Endothelial cell of umbilical vein (primary cell): ENCODE data around the gene CHSY1. TPM values are rescaled to one million over a fixed set of nuclear protein-coding genes. Genes with fewer than 3 reads are reported as not detected.
A peak's percentile ranks its signal among the peaks of the same experiment; 100 is the strongest.

Experiments
- BruUV-seq: library from RNA; stranded (reverse); fragments of 400-500 nt; replicated peaks from 2 replicates; lab custom pipeline; 2021; lab: Mats Ljungman, UMichigan
- CTCF ChIA-PET: fragments of 300-600, 350-600 bp; sonication (Branson Sonifier 250); formaldehyde crosslinking; loops from one replicate; lab custom pipeline; 2021; ENCODE audit warnings: antibody characterized with exemption, inconsistent platforms; lab: Charles Lee
- POLR2A ChIA-PET: fragments of 300-600, 350-600 bp; sonication (Branson Sonifier 250); formaldehyde crosslinking; loops from one replicate; lab custom pipeline; 2021; ENCODE audit warnings: antibody characterized with exemption, inconsistent platforms; lab: Charles Lee
- DNase-seq: peaks from one replicate; pipeline ENCODE4 v3.0.0-alpha.2; 2011; ENCODE audit warnings: low read depth, low spot score
- FAIRE-seq: peaks from 2 replicates; lab custom pipeline; 2011; peaks lifted over from hg19 to GRCh38; lab: Jason Lieb, UNC
- H2AFZ ChIP-seq: 2 replicates; pipeline ENCODE4 v1.6.0; 2012; ENCODE audit warnings: low read depth, low read length, control low read depth, inconsistent platforms
- H3K27ac ChIP-seq: 2 replicates; pipeline ENCODE4 v1.5.1; 2011; ENCODE audit warnings: low read depth, mild to moderate bottlenecking, control low read depth, low read length, moderate library complexity; ENCODE audit not compliant: insufficient read depth
- H3K27me3 ChIP-seq, 2 experiments: 2 replicates each; pipeline versions ENCODE4 v1.6.0 to v1.6.1; 2011; ENCODE audit warnings: low read length in 2 of 2, mixed read lengths in 1 of 2; ENCODE audit not compliant: control insufficient read depth in 2 of 2, insufficient read depth in 2 of 2
- H3K36me3 ChIP-seq, 2 experiments: 2 replicates in 1 of 2; 3 replicates in 1 of 2; pipeline ENCODE4 v1.5.1; 2011; ENCODE audit warnings: low read length in 2 of 2, mild to moderate bottlenecking in 1 of 2, moderate library complexity in 1 of 2; ENCODE audit not compliant: control insufficient read depth in 2 of 2, insufficient read depth in 2 of 2; ENCODE audit errors: extremely low read depth in 1 of 2
- H3K4me1 ChIP-seq: 3 replicates; pipeline ENCODE4 v1.5.1; 2011; ENCODE audit warnings: mild to moderate bottlenecking, low read length; ENCODE audit not compliant: control insufficient read depth, insufficient read depth; ENCODE audit errors: extremely low read depth
- H3K4me2 ChIP-seq: 2 replicates; pipeline ENCODE4 v1.6.1; 2011; ENCODE audit warnings: low read length, control low read depth, mixed read lengths; ENCODE audit not compliant: insufficient read depth
- H3K4me3 ChIP-seq, 3 experiments: fragments of 200-600 bp in 1 of 3; sonication (generic), shearing (Covaris generic) in 1 of 3; replicated peaks in 1 of 3; 2 replicates each; pipeline ENCODE4 v1.5.1; 2011 to 2016; ENCODE audit warnings: control low read depth in 3 of 3, low read length in 3 of 3, mild to moderate bottlenecking in 2 of 3, inconsistent platforms in 1 of 3, low read depth in 1 of 3, moderate library complexity in 1 of 3; ENCODE audit not compliant: insufficient read depth in 1 of 3
- H3K79me2 ChIP-seq: 2 replicates; pipeline ENCODE4 v1.6.0; 2012; ENCODE audit warnings: low read length, inconsistent platforms; ENCODE audit not compliant: control insufficient read depth, insufficient read depth
- H3K9ac ChIP-seq: replicated peaks from 2 replicates; pipeline ENCODE3; 2011; ENCODE audit warnings: low read length, control low read depth; ENCODE audit not compliant: insufficient read depth; ENCODE audit errors: extremely low read depth
- H3K9me1 ChIP-seq: replicated peaks from 3 replicates; pipeline ENCODE4 v1.6.0; 2011; ENCODE audit warnings: mild to moderate bottlenecking, low read length; ENCODE audit not compliant: control insufficient read depth, insufficient read depth; ENCODE audit errors: extremely low read depth
- H3K9me3 ChIP-seq: replicated peaks from 2 replicates; pipeline ENCODE4 v1.5.1; 2012; ENCODE audit warnings: low read length, inconsistent platforms; ENCODE audit not compliant: control insufficient read depth, insufficient read depth
- H4K20me1 ChIP-seq: replicated peaks from 2 replicates; pipeline ENCODE3; 2011; ENCODE audit warnings: mild to moderate bottlenecking, low read length; ENCODE audit not compliant: control insufficient read depth, insufficient read depth; ENCODE audit errors: extremely low read depth
- EZH2 ChIP-seq: IDR thresholded peaks from 2 replicates; pipeline ENCODE4 v1.6.1; 2012; ENCODE audit warnings: borderline replicate concordance, low read depth, mild to moderate bottlenecking, moderate library complexity, low read length, inconsistent platforms; ENCODE audit not compliant: severe bottlenecking
- FOS ChIP-seq: IDR thresholded peaks from 2 replicates; pipeline ENCODE4 v1.6.1; 2011; ENCODE audit warnings: mild to moderate bottlenecking, low read length, moderate library complexity, borderline replicate concordance; ENCODE audit not compliant: insufficient read depth
- GATA2 ChIP-seq: IDR thresholded peaks from 2 replicates; pipeline ENCODE4 v1.7.0; 2011; ENCODE audit warnings: low read depth, mild to moderate bottlenecking, moderate library complexity, mixed read lengths, low read length; ENCODE audit not compliant: insufficient read length, insufficient read depth
- JUN ChIP-seq: IDR thresholded peaks from 2 replicates; pipeline ENCODE4 v1.6.1; 2011; ENCODE audit warnings: borderline replicate concordance, low read depth; ENCODE audit not compliant: insufficient read length, insufficient read depth
- MAX ChIP-seq: IDR thresholded peaks from 2 replicates; pipeline ENCODE4 v1.6.1; 2011; ENCODE audit not compliant: insufficient read depth, insufficient read length
- MYC ChIP-seq: IDR thresholded peaks from one replicate; pipeline ENCODE4 v1.6.1; 2011; ENCODE audit warnings: mild to moderate bottlenecking, low read depth, low read length
- POLR2AphosphoS5 ChIP-seq: IDR thresholded peaks from 2 replicates; pipeline ENCODE4 v1.6.1; 2012; ENCODE audit warnings: low read depth, mild to moderate bottlenecking, control low read depth, low read length, moderate library complexity; ENCODE audit not compliant: insufficient read depth
- dilution Hi-C: fragments of 300-500 bp; cut with MboI; formaldehyde crosslinking; loops from one replicate; pipeline ENCODE4 v1.15.0; 2019; ENCODE audit warnings: low sequenced_read_pairs; ENCODE audit not compliant: extremely low pct_ligation_motif_present
- intact Hi-C: fragments of 100-400 bp; cut with micrococcal nuclease; formaldehyde crosslinking; loops from one replicate; pipeline ENCODE4 v1.10.0; 2022
- polyA plus RNA-seq, 4 experiments: library from polyadenylated mRNA; depleted of rRNA in 3 of 4; stranded (reverse) in 3 of 4; unstranded in 1 of 4; fragments of >200 nt; gene quantifications; 2 replicates each; pipeline versions ENCODE4 v1.2.1 to v1.2.3, GENCODE V29; 2011 to 2012; ENCODE audit warnings: missing spikeins in 1 of 4
- total RNA-seq: library from RNA; stranded (reverse); gene quantifications from 2 replicates; pipeline ENCODE4 v1.2.3, GENCODE V29; 2021

CHSY1 gene
- total and polyA plus RNA-seq, 2 donors (not counting 3 experiments of a cell fraction or from before 2014, with no cell fraction given), result 23.7 to 50.8 TPM

DNA sequence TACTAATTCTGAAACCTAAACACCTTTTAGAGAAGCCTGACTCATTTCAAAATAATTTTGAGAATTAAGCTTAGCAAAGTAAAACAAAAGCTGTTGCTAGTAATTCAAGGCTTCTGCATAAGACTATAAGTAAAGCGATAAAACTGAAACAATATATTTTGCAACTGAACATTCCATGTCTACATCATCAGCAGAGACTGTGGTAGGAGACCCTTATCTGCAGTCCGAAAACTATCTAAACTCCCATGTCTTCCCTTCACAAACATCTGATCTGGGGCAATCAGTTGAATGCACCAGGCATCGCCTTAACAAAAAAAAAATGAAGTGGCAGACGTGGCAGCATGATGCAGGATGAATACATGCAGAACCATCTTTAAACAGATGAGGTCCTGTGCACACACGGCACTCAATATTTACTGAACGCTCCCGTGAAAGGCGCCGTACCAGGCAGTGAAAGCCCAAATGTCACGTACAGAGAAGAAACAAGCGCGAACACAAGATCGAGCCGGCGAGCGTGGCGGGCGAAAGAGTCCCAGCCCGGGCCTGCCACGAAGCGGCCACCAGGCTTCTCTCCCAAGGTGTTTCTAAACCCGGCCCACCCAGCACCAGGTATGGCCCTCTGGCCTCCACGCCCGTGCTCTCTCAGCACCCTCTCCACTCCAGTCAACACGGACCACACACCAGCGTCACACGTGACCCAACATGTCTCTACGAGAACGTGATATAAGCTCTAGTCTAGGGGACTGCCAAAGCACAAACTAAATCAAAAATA, 63.0 kb downstream of the CHSY1 start:
- ChIA-PET CTCF (interaction anchor here (1.1 to 1.8 kb wide), 7 partner anchors 8 to 67 kb away, joined by 3 to 8 read pairs (median 5); partner anchors contain the start of gene CHSY1), POLR2A (interaction anchor here (0.6 to 1.0 kb wide), 2 partner anchors 12 to 65 kb away, joined by 3 read pairs; no protein-coding TSS in a partner anchor)
- H3K36me3 ChIP-seq, result no peaks in the 10 kb centered on the region
- H3K9ac ChIP-seq, result peak overlapping the region; percentile 81
- peaks cover 80% of the 10 kb centered on the region for H3K79me2 ChIP-seq
- H3K27ac ChIP-seq, result peak overlapping the region; percentile 87
- H3K4me1 ChIP-seq, result peaks cover 40% of the 10 kb centered on the region
- DNase-seq (peak; percentile 71), FAIRE-seq (peak; percentile 70)
- no peaks in the 10 kb centered on the region for H4K20me1 ChIP-seq
- peak overlapping the region in 2 of 3 experiments; percentile 3 to 48 for H3K4me3 ChIP-seq
- H3K27me3 ChIP-seq, result no peaks in the 10 kb centered on the region
- H2AFZ ChIP-seq, result no peak overlapping the region
- H3K9me1 ChIP-seq, result no peaks in the 10 kb centered on the region
- BruUV-seq, result no TSS peak
- H3K4me2 ChIP-seq, result peak overlapping the region; percentile 86
- TF ChIP-seq MAX (no peak), MYC (no peak), FOS (peak; percentile 45), POLR2AphosphoS5 (no peak), EZH2 (no peak), JUN (no peak), GATA2 (no peak)
- H3K9me3 ChIP-seq, result no peaks in the 10 kb centered on the region
- dilution Hi-C loops (no loop called here), intact Hi-C loops (loop anchor here (10.0 kb wide), 1 partner anchor 284 kb away; no protein-coding TSS in a partner anchor)
